ENCODE data around the gene MRPS34.
"Not testable (repeated sequence)": the region's sequence is repeated elsewhere in the genome, so short reads cannot be mapped to it uniquely, and the experiment has no call there.

Gene MRPS34

GRCh38 chr16:1740781-1741490 is 32.0 kb downstream of the MRPS34 start:
- DNase-seq (ENCODE audit: low read depth, low spot score), result no peak
- H3K4me3 ChIP-seq (ENCODE audit: low read length), result no peak overlapping the region

- DNase-seq (ENCODE audit: low read depth, low spot score), result no peak
- H3K4me3 ChIP-seq (ENCODE audit: low read length), result no peak overlapping the region
Measured at GRCh38 chr16:1740234-1740633, 32.7 kb downstream of the MRPS34 start.

GRCh38 chr16:1734816-1735215 is 38.1 kb downstream of the MRPS34 start:
- no peak for DNase-seq (ENCODE audit: low read depth, low spot score)
- no peak overlapping the region for H3K4me3 ChIP-seq (ENCODE audit: low read length)

GRCh38 chr16:1734123-1734522 is 38.8 kb downstream of the MRPS34 start:
- DNase-seq (ENCODE audit: low read depth, low spot score), result no peak
- H3K4me3 ChIP-seq (ENCODE audit: low read length), result no peak overlapping the region

GRCh38 chr16:1732551-1732987 is 40.4 kb downstream of the MRPS34 start:
- DNase-seq (ENCODE audit: low read depth, low spot score); H3K4me3 ChIP-seq (ENCODE audit: low read length): not testable (repeated sequence)

GRCh38 chr16:1732071-1732470 is 40.9 kb downstream of the MRPS34 start:
- H3K4me3 ChIP-seq (ENCODE audit: low read length), result no peak overlapping the region
- no peak for DNase-seq (ENCODE audit: low read depth, low spot score)

- no peak overlapping the region for H3K4me3 ChIP-seq (ENCODE audit: low read length)
- DNase-seq (ENCODE audit: low read depth, low spot score), result no peak
Measured at GRCh38 chr16:1731603-1732002, 41.3 kb downstream of the MRPS34 start.

- DNase-seq (ENCODE audit: low read depth, low spot score), result no peak
- H3K4me3 ChIP-seq (ENCODE audit: low read length), result no peak overlapping the region
Measured at GRCh38 chr16:1731073-1731472, 41.9 kb downstream of the MRPS34 start.

- no peak overlapping the region for H3K4me3 ChIP-seq (ENCODE audit: low read length)
- DNase-seq (ENCODE audit: low read depth, low spot score), result no peak
Measured at GRCh38 chr16:1729445-1729844, 43.5 kb downstream of the MRPS34 start.

GRCh38 chr16:1729026-1729425 is 43.9 kb downstream of the MRPS34 start:
- H3K4me3 ChIP-seq (ENCODE audit: low read length), result no peak overlapping the region

GRCh38 chr16:1727651-1728624 is 45.0 kb downstream of the MRPS34 start:
- no peak overlapping the region for H3K4me3 ChIP-seq (ENCODE audit: low read length)
- no peak for DNase-seq (ENCODE audit: low read depth, low spot score)

More at GRCh38 chr16:1729026-1729425, 43.9 kb downstream of the MRPS34 start:
- no peak for DNase-seq (ENCODE audit: low read depth, low spot score)

- no peak for DNase-seq (ENCODE audit: low read depth, low spot score)
- H3K4me3 ChIP-seq (ENCODE audit: low read length), result no peak overlapping the region
Measured at GRCh38 chr16:1726661-1727502, 46.1 kb downstream of the MRPS34 start.

GRCh38 chr16:1724491-1724890 is 48.4 kb downstream of the MRPS34 start:
- no peak for DNase-seq (ENCODE audit: low read depth, low spot score)
- H3K4me3 ChIP-seq (ENCODE audit: low read length), result no peak overlapping the region

GRCh38 chr16:1723450-1724147 is 49.3 kb downstream of the MRPS34 start:
- DNase-seq (ENCODE audit: low read depth, low spot score), result no peak
- H3K4me3 ChIP-seq (ENCODE audit: low read length), result no peak overlapping the region

All from Jurkat, Clone E6-1 (cell line).